ENCODE measurements around the gene CLASRP. TPM values are rescaled to one million over a fixed set of nuclear protein-coding genes. Genes with fewer than 3 reads are reported as not detected.

CLASRP gene, protein sequence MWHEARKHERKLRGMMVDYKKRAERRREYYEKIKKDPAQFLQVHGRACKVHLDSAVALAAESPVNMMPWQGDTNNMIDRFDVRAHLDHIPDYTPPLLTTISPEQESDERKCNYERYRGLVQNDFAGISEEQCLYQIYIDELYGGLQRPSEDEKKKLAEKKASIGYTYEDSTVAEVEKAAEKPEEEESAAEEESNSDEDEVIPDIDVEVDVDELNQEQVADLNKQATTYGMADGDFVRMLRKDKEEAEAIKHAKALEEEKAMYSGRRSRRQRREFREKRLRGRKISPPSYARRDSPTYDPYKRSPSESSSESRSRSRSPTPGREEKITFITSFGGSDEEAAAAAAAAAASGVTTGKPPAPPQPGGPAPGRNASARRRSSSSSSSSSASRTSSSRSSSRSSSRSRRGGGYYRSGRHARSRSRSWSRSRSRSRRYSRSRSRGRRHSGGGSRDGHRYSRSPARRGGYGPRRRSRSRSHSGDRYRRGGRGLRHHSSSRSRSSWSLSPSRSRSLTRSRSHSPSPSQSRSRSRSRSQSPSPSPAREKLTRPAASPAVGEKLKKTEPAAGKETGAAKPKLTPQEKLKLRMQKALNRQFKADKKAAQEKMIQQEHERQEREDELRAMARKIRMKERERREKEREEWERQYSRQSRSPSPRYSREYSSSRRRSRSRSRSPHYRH
- total RNA-seq (100 to 1,000 TPM in 2 of 7 donors, 10 to 100 TPM in 5; 52.3 to 113 (median 80.3) TPM), polyA plus RNA-seq (10 to 100 TPM; 29.5 to 82.1 TPM)
- long read RNA-seq, donor 1, transcript CLASRP-202 (21 exons, 2,213 nt), result major isoform, 10 of 77 reads
- long read RNA-seq, donor 1, transcript CLASRP-201 (21 exons, 2,234 nt), result minor isoform, 8 of 77 reads
- long read RNA-seq, donor 1, partial matches to known transcripts, result 34 of 77 reads
- long read RNA-seq, donor 1, other reads (novel, unspliced or antisense), result 22 of 77 reads
- long read RNA-seq, donor 2, partial matches to known transcripts, result 0 of 8 reads
- long read RNA-seq, donor 2, other reads (novel, unspliced or antisense), result 0 of 8 reads
- long read RNA-seq, donor 3, transcript CLASRP-202 (21 exons, 2,213 nt), result major isoform, 8 of 59 reads
- long read RNA-seq, donor 3, partial matches to known transcripts, result 27 of 59 reads
- long read RNA-seq, donor 3, other reads (novel, unspliced or antisense), result 21 of 59 reads

- Histone ChIP-seq H3K27ac (peak within 1 kb of the TSS; percentile 42 to 87), H3K4me3 (peak within 1 kb of the TSS; percentile 95), H3K9me3 (no peaks in the 10 kb centered on the region), H3K4me1 (ENCODE audit: insufficient read depth) (peaks cover 6% of the 10 kb centered on the region), H3K27me3 (no peaks in the 10 kb centered on the region), H3K36me3 (no peaks in the 10 kb centered on the region)
- peak; percentile 89 to 94 (median 92) for DNase-seq
- intact Hi-C loops (cut with DNase I), result no loop called here
- 1 to 2% (median 1%) methylated on average over 62 of the region's 62 CpGs for WGBS, 3 donors
- TF ChIP-seq, protein P1, sequence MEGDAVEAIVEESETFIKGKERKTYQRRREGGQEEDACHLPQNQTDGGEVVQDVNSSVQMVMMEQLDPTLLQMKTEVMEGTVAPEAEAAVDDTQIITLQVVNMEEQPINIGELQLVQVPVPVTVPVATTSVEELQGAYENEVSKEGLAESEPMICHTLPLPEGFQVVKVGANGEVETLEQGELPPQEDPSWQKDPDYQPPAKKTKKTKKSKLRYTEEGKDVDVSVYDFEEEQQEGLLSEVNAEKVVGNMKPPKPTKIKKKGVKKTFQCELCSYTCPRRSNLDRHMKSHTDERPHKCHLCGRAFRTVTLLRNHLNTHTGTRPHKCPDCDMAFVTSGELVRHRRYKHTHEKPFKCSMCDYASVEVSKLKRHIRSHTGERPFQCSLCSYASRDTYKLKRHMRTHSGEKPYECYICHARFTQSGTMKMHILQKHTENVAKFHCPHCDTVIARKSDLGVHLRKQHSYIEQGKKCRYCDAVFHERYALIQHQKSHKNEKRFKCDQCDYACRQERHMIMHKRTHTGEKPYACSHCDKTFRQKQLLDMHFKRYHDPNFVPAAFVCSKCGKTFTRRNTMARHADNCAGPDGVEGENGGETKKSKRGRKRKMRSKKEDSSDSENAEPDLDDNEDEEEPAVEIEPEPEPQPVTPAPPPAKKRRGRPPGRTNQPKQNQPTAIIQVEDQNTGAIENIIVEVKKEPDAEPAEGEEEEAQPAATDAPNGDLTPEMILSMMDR (IDR thresholded peaks at IDR 0.05), result peak in 1 of 3 donors; percentile 30
- TF ChIP-seq EP300 (IDR thresholded peaks at IDR 0.05) (no peak), POLR2A (IDR thresholded peaks at IDR 0.05) (peak; percentile 98)
Observed at GRCh38 chr19:45038931-45039893, at the start of gene CLASRP. Gene CLASRP (plus strand): TSS chr19:45039045. CDS start chr19:45040213, 1,168 bp downstream.

GRCh38 chr19:44990459-44990858, 48.4 kb upstream of the CLASRP start:
- Histone ChIP-seq H3K36me3 (no peaks in the 10 kb centered on the region), H3K4me1 (ENCODE audit: insufficient read depth) (no peaks in the 10 kb centered on the region), H3K27me3 (no peaks in the 10 kb centered on the region), H3K9me3 (no peaks in the 10 kb centered on the region), H3K27ac (no peak overlapping the region), H3K4me3 (no peak overlapping the region)
- intact Hi-C loops (cut with DNase I), result no loop called here
- TF ChIP-seq POLR2A (IDR thresholded peaks at IDR 0.05) (no peak), EP300 (IDR thresholded peaks at IDR 0.05) (no peak)
- TF ChIP-seq, protein P1 (IDR thresholded peaks at IDR 0.05), result no peak
- WGBS, 3 donors, result 72 to 88% (median 72%) methylated on average over 14 of the region's 14 CpGs
- DNase-seq, result no peak

- intact Hi-C loops (cut with DNase I), result no loop called here
- Histone ChIP-seq H3K4me1 (ENCODE audit: insufficient read depth) (no peaks in the 10 kb centered on the region), H3K27ac (no peak overlapping the region), H3K36me3 (no peaks in the 10 kb centered on the region), H3K4me3 (no peak overlapping the region), H3K9me3 (no peaks in the 10 kb centered on the region), H3K27me3 (no peaks in the 10 kb centered on the region)
- TF ChIP-seq EP300 (IDR thresholded peaks at IDR 0.05), result no peak
- no peak for TF ChIP-seq POLR2A (IDR thresholded peaks at IDR 0.05)
- TF ChIP-seq, protein P1 (IDR thresholded peaks at IDR 0.05), result no peak
- WGBS, 3 donors, result 89 to 95% (median 93%) methylated on average over 7 to 12 of the region's 12 CpGs
- no peak for DNase-seq
Observed at GRCh38 chr19:44990966-44991365, 47.9 kb upstream of the CLASRP start.
